ENCODE data around the gene ASPSCR1. TPM values are rescaled to one million over a fixed set of nuclear protein-coding genes. Genes with fewer than 3 reads are reported as not detected.

Gene ASPSCR1
- total and polyA plus RNA-seq, 2 of the 4 experiments (the other 2 are of a cell fraction), result 7.2 to 17.2 TPM

DNA sequence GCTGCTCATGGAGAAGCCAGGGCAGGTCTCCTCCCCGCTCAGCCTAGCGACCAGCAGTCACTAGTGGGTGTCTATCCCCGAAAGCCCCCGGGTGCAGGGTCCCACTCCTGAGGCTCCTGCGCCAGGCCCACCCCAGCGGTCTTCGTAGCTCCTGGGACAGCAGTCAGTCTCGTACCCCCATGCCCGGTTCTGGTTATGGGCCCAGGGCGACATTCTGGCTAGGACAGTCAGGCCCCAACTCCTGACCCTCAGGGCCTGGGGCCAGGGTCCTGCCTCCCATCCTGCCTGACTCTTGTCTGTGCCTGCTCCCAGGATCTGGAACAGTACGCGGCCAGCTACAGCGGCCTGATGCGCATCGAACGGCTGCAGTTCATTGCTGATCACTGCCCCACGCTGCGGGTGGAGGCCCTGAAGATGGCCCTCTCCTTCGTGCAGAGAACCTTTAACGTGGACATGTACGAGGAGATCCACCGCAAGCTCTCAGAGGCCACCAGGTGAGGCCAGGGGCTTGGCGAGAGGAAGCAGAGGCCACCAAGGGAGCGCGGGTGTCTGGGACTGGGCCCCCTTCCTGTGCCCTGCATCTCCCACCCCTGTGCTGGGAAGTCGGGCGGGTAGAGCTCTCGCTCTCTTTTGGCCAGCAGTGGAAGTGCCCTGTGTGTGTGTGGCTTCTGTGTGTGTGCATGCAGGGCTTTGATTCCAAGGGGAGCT lies 76.3 kb downstream of the ASPSCR1 start:
- H3K23ac ChIP-seq (ENCODE audit: low read depth, low read length), result no peak overlapping the region
- no peak overlapping the region for H2AK5ac ChIP-seq (ENCODE audit: low read depth, low read length)
- no peak overlapping the region for H2BK5ac ChIP-seq (ENCODE audit: low read depth, low read length, poor library complexity, severe bottlenecking)
- BruUV-seq (replicated peaks), result no TSS peak
- no peaks in the 10 kb centered on the region for H3K27me3 ChIP-seq (ENCODE audit: control insufficient read depth, insufficient read depth, low read length)
- peak overlapping the region; percentile 55 for H2AK9ac ChIP-seq (replicated peaks; ENCODE audit: low read depth, low read length, poor library complexity)
- no peak overlapping the region for H3K27ac ChIP-seq (ENCODE audit: insufficient read depth, low read length)
- DNase-seq (no peak), ATAC-seq (ENCODE audit: low read depth) (no peak)
- no peak overlapping the region for H3K18ac ChIP-seq (ENCODE audit: low read depth, low read length)
- H4K91ac ChIP-seq (ENCODE audit: insufficient read depth, low read depth, low read length), result no peak overlapping the region
- peaks cover 4% of the 10 kb centered on the region for H4K20me1 ChIP-seq (ENCODE audit: insufficient read depth, low read length)
- dilution Hi-C loops (cut with HindIII; ENCODE audit: low sequenced_read_pairs, unreplicated experiment), result no loop called here
- ChIA-PET POLR2A (ENCODE audit: unreplicated experiment) (no interaction called here), CTCF (no interaction called here)
- no peak overlapping the region for H3K14ac ChIP-seq (replicated peaks; ENCODE audit: low read depth, low read length)
- H2BK15ac ChIP-seq (ENCODE audit: low read depth, low read length), result no peak overlapping the region
- no peak overlapping the region for H2AFZ ChIP-seq (replicated peaks; ENCODE audit: low read length, poor library complexity)
- 96% methylated on average over 22 of the region's 28 CpGs; no CpG with 5 or more reads in 1 of the 2 experiments for WGBS, 2 experiments (ENCODE audit: extremely low coverage in 2 of 2, insufficient read length in 1 of 2)
- H3K4me1 ChIP-seq (ENCODE audit: control insufficient read depth, insufficient read depth, low read length), result peaks cover 18% of the 10 kb centered on the region
- no peak overlapping the region for H2BK120ac ChIP-seq (ENCODE audit: low read depth, low read length)
- peaks cover 60% of the 10 kb centered on the region for H3K36me3 ChIP-seq (ENCODE audit: control insufficient read depth, insufficient read depth, low read length)
- H3K9me1 ChIP-seq (ENCODE audit: insufficient read depth, low read length), result peaks cover 5% of the 10 kb centered on the region
- in situ Hi-C loops (cut with MboI; ENCODE audit: low sequenced_read_pairs), result no loop called here
- H4K8ac ChIP-seq (ENCODE audit: low read depth in 2 of 2, low read length in 2 of 2), result no peak overlapping the region
- H3K56ac ChIP-seq (ENCODE audit: extremely low read depth, insufficient read depth, low read length), result no peak overlapping the region
- no peak overlapping the region for H3K9ac ChIP-seq (ENCODE audit: low read depth, low read length)
- no peak overlapping the region for H3K4ac ChIP-seq (ENCODE audit: low read depth, low read length)
- TF ChIP-seq FOS (IDR thresholded peaks at IDR 0.05; ENCODE audit: low read depth, low read length) (no peak), RCOR1 (IDR thresholded peaks at IDR 0.05; ENCODE audit: insufficient replicate concordance, low read length) (no peak), MAZ (IDR thresholded peaks at IDR 0.05; ENCODE audit: borderline replicate concordance, low read depth, low read length) (no peak), RAD21 (IDR thresholded peaks at IDR 0.05; ENCODE audit: low read length) (no peak), MXI1 (IDR thresholded peaks at IDR 0.05; ENCODE audit: borderline replicate concordance, low read depth, low read length) (no peak), MAFK (IDR thresholded peaks at IDR 0.05; ENCODE audit: low read depth, low read length) (no peak), CHD1 (IDR thresholded peaks at IDR 0.05; ENCODE audit: low read depth, low read length) (no peak), CTCF (conservative IDR thresholded peaks at IDR 0.05; ENCODE audit: low read depth, low read length) (no peak), NFE2L2 (IDR thresholded peaks at IDR 0.05; ENCODE audit: low read depth, low read length) (no peak)
- TF ChIP-seq, protein P1, sequence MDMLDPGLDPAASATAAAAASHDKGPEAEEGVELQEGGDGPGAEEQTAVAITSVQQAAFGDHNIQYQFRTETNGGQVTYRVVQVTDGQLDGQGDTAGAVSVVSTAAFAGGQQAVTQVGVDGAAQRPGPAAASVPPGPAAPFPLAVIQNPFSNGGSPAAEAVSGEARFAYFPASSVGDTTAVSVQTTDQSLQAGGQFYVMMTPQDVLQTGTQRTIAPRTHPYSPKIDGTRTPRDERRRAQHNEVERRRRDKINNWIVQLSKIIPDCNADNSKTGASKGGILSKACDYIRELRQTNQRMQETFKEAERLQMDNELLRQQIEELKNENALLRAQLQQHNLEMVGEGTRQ (IDR thresholded peaks at IDR 0.05; ENCODE audit: low read depth, low read length), result no peak
- H3K9me3 ChIP-seq (ENCODE audit: control insufficient read depth, insufficient read depth, low read length), result no peaks in the 10 kb centered on the region
- H3K4me2 ChIP-seq (ENCODE audit: low read depth, low read length), result no peak overlapping the region; the same call in 1 of the 2 replicates
- H4K5ac ChIP-seq (ENCODE audit: low read depth, low read length), result no peak overlapping the region
- H2BK20ac ChIP-seq (ENCODE audit: low read depth, low read length), result no peak overlapping the region
- peaks cover 16 to 45% of the 10 kb centered on the region in 2 experiments for H3K79me1 ChIP-seq (ENCODE audit: low read depth in 1 of 2, low read length in 2 of 2)
- intact Hi-C loops (cut with micrococcal nuclease), result no loop called here
- no peak overlapping the region for H3K4me3 ChIP-seq (ENCODE audit: insufficient read depth, low read depth, low read length)
